Smooth muscle cell of the pulmonary artery (primary cell): Measurements from ENCODE around the gene XPNPEP1. TPM values are rescaled to one million over a fixed set of nuclear protein-coding genes. Genes with fewer than 3 reads are reported as not detected.

Source experiments
- total RNA-seq: library from RNA; depleted of rRNA; stranded (reverse); fragments of >200 nt; gene quantifications from 2 replicates; pipeline ENCODE4 v1.2.3, GENCODE V29; 2014

Gene XPNPEP1
- 185 and 226 TPM in 2 replicates for total RNA-seq

DNA sequence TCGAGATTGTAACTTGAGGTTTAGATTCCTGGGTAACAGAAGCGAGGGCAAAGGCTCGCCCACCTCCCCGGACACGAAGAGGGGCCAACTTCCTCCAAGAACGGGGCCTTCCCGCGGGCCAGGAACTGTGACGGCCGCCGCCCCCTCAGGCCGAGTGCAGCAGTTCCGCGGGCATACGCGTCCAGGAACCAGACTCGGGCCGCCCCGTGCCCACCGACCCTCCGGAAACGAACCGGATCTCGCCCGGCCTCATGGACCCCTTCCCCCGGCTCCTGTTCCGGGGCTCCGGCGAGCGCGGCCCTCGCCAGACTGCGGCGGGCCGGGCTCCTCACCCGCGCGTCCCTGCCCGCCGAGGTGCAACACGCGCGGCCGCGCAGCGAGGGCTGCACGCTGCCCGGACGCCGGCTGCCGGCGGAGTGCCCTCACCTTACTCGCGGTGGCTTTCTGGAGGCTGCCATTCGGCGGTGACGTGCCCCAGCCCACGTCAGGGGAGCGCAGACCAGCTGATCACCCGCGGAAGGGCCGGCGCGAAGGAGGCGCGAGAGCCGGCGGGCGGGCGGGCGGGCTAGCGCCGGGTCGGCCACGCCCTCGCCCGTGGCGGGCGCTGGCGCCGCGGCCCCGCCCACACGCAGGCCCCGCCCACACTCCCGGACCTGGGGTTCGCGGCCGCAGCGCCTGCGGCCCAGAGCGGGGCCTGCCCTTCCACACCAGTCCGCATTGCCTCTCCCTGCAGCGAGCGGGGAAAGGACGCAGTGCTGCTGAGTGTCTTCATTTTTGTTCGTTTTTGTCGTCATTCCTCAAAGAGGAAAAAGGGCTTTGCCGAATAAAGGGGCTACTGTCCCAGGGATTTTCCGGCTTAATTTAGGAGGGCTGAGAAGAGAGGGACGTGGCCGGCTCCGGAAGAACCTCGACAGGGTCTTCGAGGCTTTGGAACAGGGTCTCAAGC, at the start of gene XPNPEP1:
Gene XPNPEP1 (minus strand): TSS at position 536 of the 946 bp plus-strand sequence. CDS start 78 bp downstream, at position 458.

Other genes with a start within 250 kb of the XPNPEP1 start
- gene ADD3, start 84.5 kb upstream of the XPNPEP1 start, total RNA-seq, result 242 and 400 TPM in 2 replicates